A673 (cell line): ENCODE measurements around the gene ASPRV1.

ENCODE experiments used
- CTCF ChIP-seq: fragments of 300-800, 200-600 bp; sonication (generic); conservative IDR thresholded peaks from 2 replicates; pipeline ENCODE4 v1.5.1; 2017; ENCODE audit warnings: low read depth, mild to moderate bottlenecking, antibody characterized with exemption, low read length, moderate library complexity, mixed read lengths
- EZH2 ChIP-seq: fragments of 200-600 bp; sonication (generic); IDR thresholded peaks from 2 replicates; pipeline ENCODE4 v1.6.1; 2017; ENCODE audit warnings: borderline replicate concordance, low read depth, mild to moderate bottlenecking, mixed read lengths, antibody characterized with exemption, low read length; ENCODE audit not compliant: poor library complexity, severe bottlenecking

- TF ChIP-seq CTCF: no peak
- no peak for TF ChIP-seq EZH2
Measured at GRCh38 chr2:69952336-69953115, 8.9 kb downstream of the ASPRV1 start.
